HG03457 (cell line): Measurements from ENCODE around the gene ANO7.
A peak's percentile ranks its signal among the peaks of the same experiment; 100 is the strongest.

ENCODE experiments used
- ATAC-seq: cut with Tn5 transposase; IDR thresholded peaks from one replicate; pipeline ENCODE4 v1.9.1; 2021; ENCODE audit warnings: moderate number of reproducible peaks; ENCODE audit not compliant: unreplicated experiment

ANO7 gene

GRCh38 chr2:241269707-241270520, 81.4 kb downstream of the ANO7 start:
- ATAC-seq: no peak

- no peak for ATAC-seq
Observed at GRCh38 chr2:241270531-241270930, 82.1 kb downstream of the ANO7 start.

- no peak for ATAC-seq
Observed at GRCh38 chr2:241271706-241272302, 83.3 kb downstream of the ANO7 start.

- peak; percentile 47 for ATAC-seq
Observed at GRCh38 chr2:241272303-241273209, 84.1 kb downstream of the ANO7 start.

- ATAC-seq: no peak
Observed at GRCh38 chr2:241273210-241274020, 84.9 kb downstream of the ANO7 start.

GRCh38 chr2:241274127-241274526, 85.7 kb downstream of the ANO7 start:
- no peak for ATAC-seq
